ENCODE data around the gene USP14. TPM values are rescaled to one million over a fixed set of nuclear protein-coding genes. Genes with fewer than 3 reads are reported as not detected.

USP14 gene
- total and polyA plus RNA-seq, 2 of the 8 experiments (the other 6 are each of a cell fraction or from before 2014, with no cell fraction given), result 14.8 to 91.1 TPM

GRCh38 chr18:251572-251971 lies 93.2 kb downstream of the USP14 start (continued):
- no peak for TF ChIP-seq SIRT6 (IDR thresholded peaks at IDR 0.05; ENCODE audit: low read length)
- TF ChIP-seq BACH1 (IDR thresholded peaks at IDR 0.05; ENCODE audit: low read length), result no peak
- TF ChIP-seq CBX5 (IDR thresholded peaks at IDR 0.05; ENCODE audit: low read depth, low read length), result no peak
- no peak for TF ChIP-seq CHD2 (IDR thresholded peaks at IDR 0.05; ENCODE audit: low read length)
- TF ChIP-seq HDAC2 (IDR thresholded peaks at IDR 0.05; ENCODE audit: borderline replicate concordance in 1 of 2, low read depth in 2 of 2, low read length in 2 of 2), result no peak
- no peak for TF ChIP-seq KDM4A (IDR thresholded peaks at IDR 0.05; ENCODE audit: low read depth, low read length, severe bottlenecking)
- TF ChIP-seq RAD21 (IDR thresholded peaks at IDR 0.05 in 1 of 2, conservative IDR thresholded peaks at IDR 0.05 in 1 of 2; ENCODE audit: low read depth in 2 of 2, low read length in 2 of 2), result no peak
- TF ChIP-seq TAF1 (IDR thresholded peaks at IDR 0.05; ENCODE audit: low read depth, low read length), result no peak
